DMS 273 treated with DMSO at 0.1 percent for 48 hours (cell line): Measurements from ENCODE around the gene MBOAT2.

Source experiments
- DNase-seq: peaks from one replicate; lab custom pipeline; 2025; lab: John Stamatoyannopoulos, UW

Gene MBOAT2

GRCh38 chr2:9018109-9018508 lies 14.6 kb upstream of the MBOAT2 start:
- no peak for DNase-seq

GRCh38 chr2:9017411-9017810 lies 13.9 kb upstream of the MBOAT2 start:
- DNase-seq: no peak

- no peak for DNase-seq
These were observed 12.5 kb upstream of the MBOAT2 start for GRCh38 chr2:9015998-9016397.

- DNase-seq: no peak
These were observed 9.9 kb upstream of the MBOAT2 start for GRCh38 chr2:9013403-9013802.

GRCh38 chr2:9010866-9011265 lies 7.4 kb upstream of the MBOAT2 start:
- peak; percentile 66 for DNase-seq

GRCh38 chr2:9008951-9009664 lies 5.6 kb upstream of the MBOAT2 start:
- no peak for DNase-seq

- no peak for DNase-seq
These were observed 2.9 kb upstream of the MBOAT2 start for GRCh38 chr2:9006368-9006767.

GRCh38 chr2:9004338-9005204 lies 1.1 kb upstream of the MBOAT2 start:
- DNase-seq: no peak

- no peak for DNase-seq
These were observed 193 bp downstream of the MBOAT2 start for GRCh38 chr2:9003366-9003615.

GRCh38 chr2:9002637-9003365 lies 683 bp downstream of the MBOAT2 start:
- no peak for DNase-seq

- DNase-seq: no peak
These were observed 1.2 kb downstream of the MBOAT2 start for GRCh38 chr2:9002313-9002636.

GRCh38 chr2:9001778-9002177 lies 1.7 kb downstream of the MBOAT2 start:
- no peak for DNase-seq

- no peak for DNase-seq
These were observed 2.3 kb downstream of the MBOAT2 start for GRCh38 chr2:9001229-9001628.

- no peak for DNase-seq
These were observed 3.0 kb downstream of the MBOAT2 start for GRCh38 chr2:9000442-9000841.

GRCh38 chr2:8999797-9000196 lies 3.7 kb downstream of the MBOAT2 start:
- no peak for DNase-seq

- no peak for DNase-seq
These were observed 4.4 kb downstream of the MBOAT2 start for GRCh38 chr2:8999102-8999446.

- DNase-seq: no peak
These were observed 4.9 kb downstream of the MBOAT2 start for GRCh38 chr2:8998418-8999101.

- no peak for DNase-seq
These were observed 5.9 kb downstream of the MBOAT2 start for GRCh38 chr2:8997631-8998030.

GRCh38 chr2:8997108-8997507 lies 6.4 kb downstream of the MBOAT2 start:
- DNase-seq: no peak

- no peak for DNase-seq
These were observed 7.5 kb downstream of the MBOAT2 start for GRCh38 chr2:8996006-8996405.

- no peak for DNase-seq
These were observed 9.1 kb downstream of the MBOAT2 start for GRCh38 chr2:8994386-8994785.

- DNase-seq: no peak
These were observed 9.6 kb downstream of the MBOAT2 start for GRCh38 chr2:8993902-8994278.
